WTC11 (cell line): ENCODE measurements around the gene RNASE9. TPM values are rescaled to one million over a fixed set of nuclear protein-coding genes. Genes with fewer than 3 reads are reported as not detected.

Source experiments
- ATAC-seq: fragments of 200-7000 bp; cut with Tn5 transposase; 2 replicates; pipeline ENCODE4 v1.10.0; 2021; ENCODE audit warnings: mild to moderate bottlenecking, moderate library complexity
- CTCF ChIA-PET: fragments of 300-600 bp; sonication (Branson Sonifier 250); formaldehyde crosslinking; loops from one replicate; lab custom pipeline; 2021; ENCODE audit warnings: antibody characterized with exemption; lab: Charles Lee
- POLR2A ChIA-PET: fragments of 350-600 bp; sonication (Branson Sonifier 250); formaldehyde crosslinking; loops from one replicate; lab custom pipeline; 2021; ENCODE audit warnings: antibody characterized with exemption; lab: Charles Lee
- DNase-seq: peaks from one replicate; pipeline ENCODE4 v3.0.0; 2021; ENCODE audit warnings: low spot score
- H3K27ac Mint-ChIP-seq: 2 replicates; pipeline ENCODE4 v1.8.0; 2021; ENCODE audit warnings: mixed read lengths
- H3K27me3 Mint-ChIP-seq: 2 replicates; pipeline ENCODE4 v1.8.0; 2021; ENCODE audit warnings: low read depth, mild to moderate bottlenecking, moderate library complexity, mixed read lengths
- H3K36me3 Mint-ChIP-seq: 2 replicates; pipeline ENCODE4 v1.8.0; 2021; ENCODE audit warnings: mixed read lengths
- H3K4me1 Mint-ChIP-seq: 2 replicates; pipeline ENCODE4 v1.8.0; 2022; ENCODE audit warnings: mixed read lengths
- H3K4me3 Mint-ChIP-seq: 2 replicates; pipeline ENCODE4 v1.8.0; 2021; ENCODE audit warnings: mild to moderate bottlenecking, moderate library complexity, mixed read lengths
- H3K9me3 Mint-ChIP-seq: 2 replicates; pipeline ENCODE4 v1.8.0; 2021; ENCODE audit warnings: mixed read lengths
- ATF2 ChIP-seq: sonication (generic); formaldehyde crosslinking; IDR thresholded peaks from 2 replicates; pipeline ENCODE4 v1.8.1; 2022; ENCODE audit warnings: low read depth, missing genetic modification reagents, borderline replicate concordance
- ATF6 ChIP-seq: sonication (generic); formaldehyde crosslinking; IDR thresholded peaks from 2 replicates; pipeline ENCODE4 v1.8.1; 2023; ENCODE audit warnings: mild to moderate bottlenecking, missing genetic modification reagents
- CREB1 ChIP-seq: sonication (generic); formaldehyde crosslinking; IDR thresholded peaks from 2 replicates; pipeline ENCODE4 v1.8.0; 2023; ENCODE audit warnings: mild to moderate bottlenecking, missing genetic modification reagents
- CTCF ChIP-seq: fragments of 200-600 bp; IDR thresholded peaks from 2 replicates; pipeline ENCODE4 v1.8.0; 2022; ENCODE audit warnings: antibody characterized with exemption
- E2F5 ChIP-seq: sonication (generic); formaldehyde crosslinking; IDR thresholded peaks from 2 replicates; pipeline ENCODE4 v1.8.1; 2022; ENCODE audit warnings: mild to moderate bottlenecking, moderate library complexity, missing genetic modification reagents
- KAT7 ChIP-seq: sonication (generic); formaldehyde crosslinking; IDR thresholded peaks from 2 replicates; pipeline ENCODE4 v1.8.1; 2023; ENCODE audit warnings: missing genetic modification reagents, mild to moderate bottlenecking, borderline replicate concordance
- OVOL2 ChIP-seq: fragments of 250-450 bp; sonication (Bioruptor Pico); IDR thresholded peaks from 2 replicates; pipeline ENCODE4 v1.9.0; 2021; ENCODE audit warnings: mild to moderate bottlenecking, borderline replicate concordance
- SOX15 ChIP-seq: fragments of 250-450 bp; sonication (Bioruptor Pico); IDR thresholded peaks from 2 replicates; pipeline ENCODE4 v1.9.0; 2021; ENCODE audit warnings: mild to moderate bottlenecking
- TCF7 ChIP-seq: sonication (generic); formaldehyde crosslinking; IDR thresholded peaks from 2 replicates; pipeline ENCODE4 v1.8.0; 2022; ENCODE audit warnings: mild to moderate bottlenecking, low read depth, missing genetic modification reagents, moderate library complexity
- TEAD1 ChIP-seq: sonication (generic); formaldehyde crosslinking; IDR thresholded peaks from 2 replicates; pipeline ENCODE4 v1.8.0; 2022; ENCODE audit warnings: mild to moderate bottlenecking, missing genetic modification reagents
- TEAD4 ChIP-seq: sonication (generic); formaldehyde crosslinking; IDR thresholded peaks from 2 replicates; pipeline ENCODE4 v1.8.0; 2022; ENCODE audit warnings: mild to moderate bottlenecking, missing genetic modification reagents
- TP53 ChIP-seq: sonication (generic); formaldehyde crosslinking; IDR thresholded peaks from 2 replicates; pipeline ENCODE4 v1.8.1; 2023; ENCODE audit warnings: mild to moderate bottlenecking, missing genetic modification reagents
- USF1 ChIP-seq: sonication (generic); formaldehyde crosslinking; IDR thresholded peaks from 2 replicates; pipeline ENCODE4 v1.8.0; 2022; ENCODE audit warnings: mild to moderate bottlenecking, missing genetic modification reagents
- USF2 ChIP-seq: sonication (generic); formaldehyde crosslinking; IDR thresholded peaks from 2 replicates; pipeline ENCODE4 v1.8.1; 2023; ENCODE audit warnings: mild to moderate bottlenecking, missing genetic modification reagents, moderate library complexity
- ZBTB43 ChIP-seq: sonication (generic); formaldehyde crosslinking; IDR thresholded peaks from 2 replicates; pipeline ENCODE4 v1.8.1; 2023; ENCODE audit warnings: mild to moderate bottlenecking, missing genetic modification reagents
- ZNF121 ChIP-seq: sonication (generic); formaldehyde crosslinking; IDR thresholded peaks from 2 replicates; pipeline ENCODE4 v1.8.0; 2023; ENCODE audit warnings: missing genetic modification reagents
- ZNF263 ChIP-seq: sonication (generic); formaldehyde crosslinking; IDR thresholded peaks from 2 replicates; pipeline ENCODE4 v1.8.1; 2022; ENCODE audit warnings: low read depth, mild to moderate bottlenecking, moderate library complexity, missing genetic modification reagents
- ZNF416 ChIP-seq: fragments of 250-450 bp; sonication (Bioruptor Pico); IDR thresholded peaks from 2 replicates; pipeline ENCODE4 v1.9.0; 2021; ENCODE audit warnings: mild to moderate bottlenecking, inconsistent platforms
- ZNF671 ChIP-seq: fragments of 250-450 bp; sonication (Bioruptor Pico); IDR thresholded peaks from 2 replicates; pipeline ENCODE4 v1.8.0; 2021; ENCODE audit warnings: mild to moderate bottlenecking
- total RNA-seq: library from RNA; stranded (reverse); gene quantifications from 3 replicates; pipeline ENCODE4 v1.2.3, GENCODE V29; 2021

Gene RNASE9
- total RNA-seq, 1 experiment from 2014 or later, result not detected

- TF ChIP-seq E2F5 (CRISPR knock-in tag), result no peak
- no peak for TF ChIP-seq ZNF263 (CRISPR knock-in tag)
- no peak for TF ChIP-seq KAT7 (CRISPR knock-in tag)
- TF ChIP-seq USF1, result no peak
- TF ChIP-seq OVOL2 (CRISPR knock-in tag), result no peak
- no peak for TF ChIP-seq ZBTB43
- no peak for TF ChIP-seq ZNF121
- no peak for TF ChIP-seq TEAD4 (CRISPR knock-in tag)
- TF ChIP-seq TEAD1, result no peak
- TF ChIP-seq CTCF, result no peak
- no peak for TF ChIP-seq TP53 (CRISPR knock-in tag)
- no peak for TF ChIP-seq USF2
These were observed 31.0 kb downstream of the RNASE9 start (continued) for GRCh38 chr14:20529806-20530205.

GRCh38 chr14:20524027-20524426 lies 36.8 kb downstream of the RNASE9 start:
- Mint-ChIP-seq H3K9me3 (peaks cover 9% of the 10 kb centered on the region), H3K4me3 (no peak overlapping the region), H3K27ac (no peak overlapping the region), H3K36me3 (peaks cover 3% of the 10 kb centered on the region), H3K27me3 (no peaks in the 10 kb centered on the region; the same call in 1 of the 2 replicates), H3K4me1 (no peaks in the 10 kb centered on the region)
- no peak for DNase-seq
- ChIA-PET CTCF (interaction anchor here (1.3 to 1.5 kb wide), 2 partner anchors 37 to 85 kb away, joined by 3 read pairs; no protein-coding TSS in a partner anchor), POLR2A (no interaction called here)
- TF ChIP-seq ZNF263 (CRISPR knock-in tag) (no peak), CREB1 (CRISPR knock-in tag) (no peak), ZNF416 (CRISPR knock-in tag) (no peak), ATF6 (CRISPR knock-in tag) (no peak), SOX15 (CRISPR knock-in tag) (no peak), TCF7 (CRISPR knock-in tag) (no peak), ZNF671 (no peak), ZNF121 (no peak), ATF2 (CRISPR knock-in tag) (no peak), OVOL2 (CRISPR knock-in tag) (no peak)
- ATAC-seq, result no peak
